Dendritic cell treated with granulocyte-macrophage colony-stimulating factor and Interleukin-4, amounts not matched to agents 40 ng/mL and 50 ng/mL, for 4 days (primary cell): Measurements from ENCODE around the gene LRTM2.

Experiments
- H3K27ac Mint-ChIP-seq: one replicate; pipeline ENCODE4 v1.8.0; 2022; ENCODE audit warnings: mild to moderate bottlenecking, mixed read lengths
- H3K27me3 Mint-ChIP-seq: one replicate; pipeline ENCODE4 v1.8.0; 2022; ENCODE audit warnings: mild to moderate bottlenecking, mixed read lengths
- H3K36me3 Mint-ChIP-seq: one replicate; pipeline ENCODE4 v1.8.0; 2022; ENCODE audit warnings: low read depth, mixed read lengths
- H3K4me1 Mint-ChIP-seq: one replicate; pipeline ENCODE4 v1.8.0; 2022; ENCODE audit warnings: low read depth, mixed read lengths
- H3K4me3 Mint-ChIP-seq: one replicate; pipeline ENCODE4 v1.8.0; 2022; ENCODE audit warnings: mild to moderate bottlenecking, moderate library complexity, mixed read lengths
- H3K9me3 Mint-ChIP-seq: one replicate; pipeline ENCODE4 v1.8.0; 2022; ENCODE audit warnings: mixed read lengths
- intact Hi-C: fragments of 100-400 bp; cut with micrococcal nuclease; formaldehyde crosslinking; loops from one replicate; pipeline ENCODE4 v1.15.0; 2022

Gene LRTM2

DNA sequence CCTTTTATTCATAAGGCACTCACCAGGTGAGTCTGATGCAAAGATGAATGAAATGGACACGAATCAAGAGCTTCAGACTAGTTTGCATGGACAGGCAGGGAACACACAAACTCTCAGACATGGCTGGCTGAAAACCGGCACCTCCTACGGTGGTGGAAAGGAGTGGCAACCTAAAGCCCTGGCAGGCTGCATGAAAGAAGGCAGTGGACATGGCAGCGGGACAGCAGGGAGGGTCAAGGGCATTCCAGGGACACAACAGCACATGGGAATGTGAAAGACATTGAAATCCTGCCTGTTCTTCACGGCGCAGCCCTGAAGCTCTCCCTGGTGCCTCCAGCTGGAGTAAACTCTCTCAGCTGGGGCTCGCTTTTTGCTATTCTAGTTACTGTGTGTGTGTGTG lies 16.6 kb upstream of the LRTM2 start:
- no peaks in the 10 kb centered on the region for H3K36me3 Mint-ChIP-seq
- intact Hi-C loops = no loop called here
- H3K4me3 Mint-ChIP-seq = no peak overlapping the region
- H3K4me1 Mint-ChIP-seq = peaks cover 46% of the 10 kb centered on the region
- H3K27ac Mint-ChIP-seq = no peak overlapping the region
- H3K9me3 Mint-ChIP-seq = no peaks in the 10 kb centered on the region
- H3K27me3 Mint-ChIP-seq = no peaks in the 10 kb centered on the region

DNA sequence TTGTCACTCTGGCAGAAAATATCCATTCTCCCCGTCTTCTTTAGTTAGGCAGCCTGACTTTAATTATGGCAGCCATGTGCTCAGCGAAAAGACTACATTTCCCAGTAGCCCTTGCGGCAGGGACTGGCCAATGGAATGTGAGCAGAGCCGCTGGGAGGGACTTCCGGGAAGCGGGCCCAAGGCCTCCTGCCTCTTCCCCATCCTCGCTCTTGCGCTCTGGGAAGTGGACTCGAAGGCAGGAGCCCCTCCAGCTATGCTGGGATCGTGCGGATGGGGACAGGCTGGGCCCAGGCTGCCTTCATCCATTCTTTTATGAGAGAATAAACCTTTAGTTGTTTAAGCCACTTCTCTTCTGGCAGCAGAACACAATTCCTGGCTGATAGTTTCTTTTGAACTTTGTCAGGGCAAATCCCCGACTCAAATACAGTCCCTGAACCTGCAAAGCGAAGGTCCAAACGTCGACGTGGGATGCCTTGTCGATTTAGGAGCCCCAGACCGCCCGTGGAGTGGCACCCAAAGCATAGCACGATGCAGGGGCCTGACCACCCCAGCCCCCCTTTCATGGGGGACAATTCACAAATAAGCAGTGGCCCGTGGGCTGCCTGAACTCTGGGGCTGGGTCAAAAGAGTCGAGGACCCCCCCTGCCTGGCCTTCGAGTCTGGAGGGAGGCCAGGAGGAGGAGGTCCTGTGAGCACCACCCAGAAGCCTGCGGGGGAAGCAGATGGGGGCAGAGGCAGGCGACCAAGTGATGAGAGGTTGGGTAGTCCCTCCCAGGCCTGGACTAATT lies 15.6 kb upstream of the LRTM2 start:
- H3K27ac Mint-ChIP-seq = peak overlapping the region; percentile 71
- no peak overlapping the region for H3K4me3 Mint-ChIP-seq
- no peaks in the 10 kb centered on the region for H3K36me3 Mint-ChIP-seq
- no peaks in the 10 kb centered on the region for H3K27me3 Mint-ChIP-seq
- peaks cover 54% of the 10 kb centered on the region for H3K4me1 Mint-ChIP-seq
- H3K9me3 Mint-ChIP-seq = no peaks in the 10 kb centered on the region
- intact Hi-C loops = no loop called here

DNA sequence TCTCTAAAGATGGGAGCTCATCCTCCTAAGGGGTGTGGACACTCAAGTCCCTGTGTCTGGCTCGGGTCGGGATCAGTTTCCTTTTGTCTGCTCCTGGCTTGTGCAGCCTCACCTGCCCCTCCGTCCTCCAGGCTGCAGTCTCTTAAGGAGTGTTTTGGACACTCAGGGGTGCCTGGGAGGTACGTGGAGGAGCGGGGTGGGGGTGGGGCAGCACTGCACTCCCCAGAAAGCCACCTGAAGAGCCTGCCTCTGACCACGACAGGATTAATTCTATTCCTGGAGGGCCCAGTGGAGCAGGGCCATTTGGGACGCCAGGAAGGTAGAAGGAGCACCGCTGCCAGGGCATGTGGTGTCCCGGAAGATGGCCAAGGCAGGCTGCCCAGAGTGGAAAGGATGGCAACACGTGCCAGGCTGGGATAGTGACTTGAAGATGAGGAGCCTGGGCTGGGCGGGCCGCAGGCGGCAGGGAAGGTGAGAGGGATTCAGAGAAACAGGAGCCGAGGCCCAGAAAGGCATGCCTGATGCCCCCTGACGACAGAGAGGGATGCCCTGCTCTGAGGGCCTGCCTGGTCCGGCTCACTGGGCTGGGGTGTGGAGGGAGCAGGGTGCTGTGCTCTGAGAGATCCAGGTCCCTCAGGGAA lies 14.8 kb upstream of the LRTM2 start:
- no peaks in the 10 kb centered on the region for H3K27me3 Mint-ChIP-seq
- H3K9me3 Mint-ChIP-seq = no peaks in the 10 kb centered on the region
- intact Hi-C loops = no loop called here
- H3K36me3 Mint-ChIP-seq = no peaks in the 10 kb centered on the region
- H3K27ac Mint-ChIP-seq = peak overlapping the region; percentile 71
- H3K4me1 Mint-ChIP-seq = peaks cover 58% of the 10 kb centered on the region
- H3K4me3 Mint-ChIP-seq = no peak overlapping the region

DNA sequence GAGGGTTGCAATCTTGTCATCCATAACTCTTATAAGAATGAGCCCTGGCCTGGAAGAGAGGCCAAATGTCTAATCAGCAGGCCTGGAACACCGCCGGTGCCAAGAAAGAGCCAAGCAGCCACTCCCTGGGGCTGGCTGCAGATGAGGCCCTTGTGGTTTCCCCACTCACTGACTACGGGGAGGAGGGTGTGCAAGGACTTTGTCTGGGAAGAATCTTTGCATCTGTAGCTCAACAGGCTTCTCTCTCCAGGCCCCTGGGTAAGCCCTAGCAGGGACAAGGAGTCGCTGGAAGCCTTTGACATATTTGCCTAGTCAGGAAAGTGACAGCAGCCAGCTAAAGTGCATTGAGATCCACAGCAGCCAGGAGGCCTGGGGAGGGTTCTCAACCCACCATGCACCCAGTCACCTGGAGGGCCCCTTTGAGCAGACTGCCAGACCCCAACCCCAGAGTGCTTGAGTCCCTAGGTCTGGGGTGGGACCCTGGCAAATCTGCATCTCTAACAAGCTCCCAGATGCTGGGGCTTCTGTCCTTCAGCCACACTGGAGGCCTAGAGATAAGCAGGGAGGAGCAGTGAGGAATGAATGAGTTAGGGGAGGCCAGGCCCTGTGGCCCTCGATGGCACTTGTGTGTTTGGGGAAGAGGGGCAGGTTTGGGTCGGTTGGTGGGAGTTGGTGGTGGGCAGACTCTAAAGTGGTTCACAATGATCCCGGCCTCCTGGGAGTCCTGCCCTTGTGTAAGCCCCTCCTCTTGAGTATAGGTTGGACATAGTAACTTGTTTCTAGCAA lies 13.9 kb upstream of the LRTM2 start:
- peak overlapping the region; percentile 71 for H3K27ac Mint-ChIP-seq
- H3K36me3 Mint-ChIP-seq = no peaks in the 10 kb centered on the region
- intact Hi-C loops = no loop called here
- H3K4me1 Mint-ChIP-seq = peaks cover 58% of the 10 kb centered on the region
- no peak overlapping the region for H3K4me3 Mint-ChIP-seq
- H3K9me3 Mint-ChIP-seq = no peaks in the 10 kb centered on the region
- H3K27me3 Mint-ChIP-seq = no peaks in the 10 kb centered on the region

DNA sequence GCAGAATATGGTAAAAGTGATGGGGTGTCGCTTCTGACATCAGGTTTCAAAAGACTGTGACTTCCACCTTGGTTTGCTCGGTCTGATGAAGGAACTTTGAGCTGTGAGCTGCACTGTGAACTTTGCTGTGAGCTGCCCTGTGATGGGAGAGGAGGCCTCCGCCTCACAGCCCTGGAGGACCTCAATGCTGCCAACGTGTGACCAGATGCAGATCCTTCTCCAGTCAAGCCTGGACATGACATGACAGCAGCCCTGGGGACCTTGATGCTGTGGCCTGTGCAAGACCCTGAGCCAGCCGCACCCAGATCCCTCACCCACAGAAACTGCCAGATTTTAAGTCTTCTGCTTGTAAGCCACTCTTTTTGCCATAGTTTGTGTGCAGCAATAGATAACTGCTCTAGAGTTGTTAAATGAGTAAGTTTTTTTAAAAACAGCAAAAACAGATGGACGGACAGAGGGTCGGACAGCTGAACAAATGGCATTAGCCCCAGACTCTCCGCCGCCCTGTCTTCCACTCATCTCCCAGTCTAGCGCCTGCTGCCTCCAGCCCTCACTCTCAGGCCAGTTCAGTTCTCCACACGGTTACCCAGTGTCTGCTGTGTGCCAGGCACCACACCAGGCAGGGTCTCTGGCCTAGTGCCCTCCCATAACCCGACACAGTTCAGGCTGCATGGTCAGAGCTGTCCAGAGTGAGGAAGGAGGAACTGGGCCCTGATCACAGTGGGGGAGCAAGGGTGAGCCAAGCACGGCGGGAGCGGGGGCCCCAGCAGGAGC lies 13.1 kb upstream of the LRTM2 start:
- Mint-ChIP-seq H3K27me3 (no peaks in the 10 kb centered on the region), H3K4me3 (no peak overlapping the region), H3K36me3 (no peaks in the 10 kb centered on the region), H3K27ac (peak overlapping the region; percentile 18), H3K4me1 (peaks cover 58% of the 10 kb centered on the region), H3K9me3 (no peaks in the 10 kb centered on the region)
- intact Hi-C loops = no loop called here

DNA sequence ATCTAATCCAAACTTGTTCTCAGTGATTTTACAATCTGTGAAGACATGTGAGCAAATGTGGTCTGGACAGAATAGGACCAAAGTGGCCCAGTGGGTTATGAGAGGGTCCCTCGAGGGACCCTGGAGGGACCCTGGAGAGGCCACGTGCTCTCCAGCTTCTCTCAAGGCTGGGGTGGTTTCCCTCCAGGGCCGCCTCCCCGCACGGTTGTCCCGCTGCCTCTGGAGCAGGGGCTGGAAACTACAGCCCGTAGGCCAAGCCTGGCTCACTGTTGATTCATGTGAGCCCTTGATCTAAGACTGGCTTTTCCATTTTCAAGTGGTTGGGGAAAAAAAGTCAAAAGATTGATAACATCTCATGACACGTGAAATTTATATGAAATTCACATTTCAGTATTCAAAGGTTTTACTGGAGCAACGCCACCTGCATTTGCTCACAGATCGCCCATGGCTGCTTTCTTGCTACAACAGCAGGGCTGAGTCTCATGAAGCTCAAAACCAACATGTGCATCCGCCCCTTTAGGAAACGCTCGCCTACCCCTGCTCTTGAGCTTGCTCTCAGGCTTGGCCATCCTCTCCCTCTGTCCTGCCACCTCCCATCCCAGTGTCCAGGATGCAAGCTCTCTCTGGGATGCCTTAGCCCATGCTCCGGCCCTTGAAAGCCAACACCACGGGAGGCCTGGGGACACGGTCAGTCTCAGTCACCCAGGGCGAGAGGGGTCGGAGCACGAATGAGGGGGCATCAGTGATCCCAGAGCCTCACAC lies 12.1 kb upstream of the LRTM2 start:
- Mint-ChIP-seq H3K4me3 (no peak overlapping the region), H3K9me3 (no peaks in the 10 kb centered on the region), H3K27ac (peak overlapping the region; percentile 95), H3K36me3 (no peaks in the 10 kb centered on the region), H3K4me1 (peaks cover 65% of the 10 kb centered on the region), H3K27me3 (no peaks in the 10 kb centered on the region)
- intact Hi-C loops = no loop called here

DNA sequence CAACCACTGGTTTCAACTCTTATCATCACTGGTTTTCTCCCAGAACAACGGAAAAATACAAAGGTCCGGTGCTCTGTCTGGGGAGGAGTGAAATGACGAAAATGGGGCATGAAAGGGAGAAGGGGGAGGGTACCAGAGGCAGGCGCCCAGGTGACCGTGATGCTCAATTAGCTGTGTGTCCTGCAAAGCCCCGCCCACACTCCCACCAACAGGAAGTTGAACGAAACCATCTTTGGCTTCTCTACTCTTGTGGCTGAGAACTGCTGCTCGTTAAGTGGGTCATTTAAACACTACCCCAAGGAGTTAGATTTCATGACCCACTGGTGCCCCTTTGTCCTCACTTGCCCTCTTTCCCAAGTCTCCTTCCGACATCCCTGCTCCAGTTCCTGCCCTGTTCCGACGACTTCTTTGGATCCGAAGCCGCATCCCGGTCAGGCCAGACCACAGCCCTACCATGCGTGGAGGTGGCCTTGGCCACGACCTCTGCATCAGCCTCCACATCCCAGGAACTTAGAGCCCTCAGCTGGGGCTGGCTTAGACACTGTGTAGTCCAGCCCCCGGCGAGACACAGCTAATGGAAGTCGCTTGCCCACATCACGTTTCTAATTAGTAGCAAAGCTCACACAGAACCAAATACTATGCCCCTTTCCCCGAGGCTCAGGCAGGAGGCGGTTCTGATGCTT lies 11.4 kb upstream of the LRTM2 start:
- peaks cover 72% of the 10 kb centered on the region for H3K4me1 Mint-ChIP-seq
- H3K27me3 Mint-ChIP-seq = no peaks in the 10 kb centered on the region
- no peaks in the 10 kb centered on the region for H3K36me3 Mint-ChIP-seq
- no peak overlapping the region for H3K4me3 Mint-ChIP-seq
- intact Hi-C loops = no loop called here
- peak overlapping the region; percentile 95 for H3K27ac Mint-ChIP-seq
- no peaks in the 10 kb centered on the region for H3K9me3 Mint-ChIP-seq

DNA sequence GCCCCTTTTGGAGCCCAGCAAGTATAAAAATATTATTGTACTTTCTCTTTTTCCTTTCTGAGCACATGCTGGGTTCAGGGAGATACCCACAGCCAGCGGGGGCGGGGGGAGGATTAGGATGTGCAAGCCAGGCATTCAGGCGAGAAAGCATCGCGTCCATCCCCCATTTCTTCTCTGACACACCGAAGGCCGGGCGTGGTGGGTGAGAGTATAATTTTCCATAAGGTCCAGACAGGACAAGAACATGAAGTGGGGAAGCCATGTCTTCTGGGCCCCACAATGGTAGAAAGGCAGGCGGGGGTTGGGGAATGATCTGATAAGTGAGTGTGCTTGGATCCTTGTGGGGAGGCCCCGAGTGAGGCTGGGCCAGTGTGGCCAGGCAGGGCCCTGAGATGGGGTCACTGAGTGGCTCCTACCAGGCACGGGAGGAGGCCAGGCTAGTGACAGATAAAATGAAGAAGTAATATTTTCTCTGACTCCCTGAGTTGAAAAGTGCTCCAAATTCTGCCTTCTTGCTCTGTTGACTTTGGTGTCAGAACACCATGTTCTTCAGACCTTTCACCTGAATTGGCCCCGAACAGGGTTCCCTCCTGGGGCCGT lies 10.7 kb upstream of the LRTM2 start:
- Mint-ChIP-seq H3K27me3 (no peaks in the 10 kb centered on the region), H3K27ac (peak overlapping the region; percentile 95), H3K9me3 (no peaks in the 10 kb centered on the region), H3K4me1 (peaks cover 79% of the 10 kb centered on the region), H3K36me3 (no peaks in the 10 kb centered on the region), H3K4me3 (no peak overlapping the region)
- intact Hi-C loops = loop anchor here (5.0 kb wide), 1 partner anchor 108 kb away; the partner anchor contains the start of gene CACNA2D4

DNA sequence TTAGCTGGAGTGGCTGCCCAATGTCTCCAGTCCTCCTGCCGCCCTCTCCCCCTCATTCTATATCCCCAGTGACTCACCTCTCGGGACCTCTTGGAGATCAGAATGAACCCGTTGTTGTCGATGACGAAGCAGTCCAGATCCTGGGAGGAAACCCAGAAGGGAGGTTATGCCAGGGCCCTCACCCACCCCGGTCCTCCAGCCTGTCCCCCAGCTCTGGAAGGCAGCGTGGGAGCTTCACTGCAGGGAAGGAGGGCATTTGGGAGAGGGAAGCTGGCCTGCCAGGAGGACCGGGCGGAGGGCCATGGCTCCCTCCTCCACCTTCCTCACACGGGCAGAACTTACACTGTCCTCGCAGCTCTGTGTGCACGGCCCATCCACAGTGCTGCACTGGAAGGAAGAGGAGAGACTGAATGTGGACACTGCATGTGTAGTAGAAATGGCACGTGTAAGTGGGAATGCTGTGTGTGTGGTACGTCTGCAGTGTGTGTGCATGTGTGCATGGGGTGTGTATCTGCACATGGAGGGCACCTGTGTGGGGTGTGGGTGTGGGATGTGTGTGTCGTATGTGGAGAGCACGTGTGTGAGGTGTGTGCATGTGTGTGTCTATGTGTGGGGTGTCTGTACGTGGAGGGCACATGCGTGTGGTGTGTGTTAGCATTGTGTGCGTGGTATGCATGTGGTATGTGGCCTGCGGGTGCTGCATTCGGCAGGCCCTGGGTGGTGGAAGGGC lies 10.0 kb upstream of the LRTM2 start:
- Mint-ChIP-seq H3K36me3 (no peaks in the 10 kb centered on the region), H3K27me3 (no peaks in the 10 kb centered on the region), H3K27ac (peak overlapping the region; percentile 95), H3K4me1 (peaks cover 86% of the 10 kb centered on the region), H3K9me3 (no peaks in the 10 kb centered on the region), H3K4me3 (peak overlapping the region; percentile 13)
- intact Hi-C loops = loop anchor here (5.0 kb wide), 1 partner anchor 107 kb away; the partner anchor contains the start of gene CACNA2D4

DNA sequence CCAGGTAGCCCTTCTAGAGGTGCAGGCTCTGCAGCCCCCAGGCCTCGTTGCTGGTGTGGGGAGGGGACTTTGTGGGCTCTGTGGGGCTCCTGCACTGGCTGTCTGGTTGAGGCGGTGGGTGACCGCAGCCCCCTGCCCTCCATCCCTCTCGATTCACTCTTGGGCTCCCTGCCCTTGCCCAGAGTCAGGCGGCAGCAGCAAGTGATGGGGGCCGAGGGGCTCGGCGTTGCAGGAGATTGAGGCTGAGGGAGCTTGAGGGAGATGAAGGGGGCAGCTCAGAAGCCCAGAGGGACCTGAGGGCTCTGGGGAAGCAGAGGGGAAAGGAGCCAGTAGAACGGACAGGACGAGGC lies 9.5 kb upstream of the LRTM2 start:
- H3K4me3 Mint-ChIP-seq = peak overlapping the region; percentile 67
- no peaks in the 10 kb centered on the region for H3K36me3 Mint-ChIP-seq
- H3K4me1 Mint-ChIP-seq = peaks cover 86% of the 10 kb centered on the region
- intact Hi-C loops = loop anchor here (5.0 kb wide), 1 partner anchor 106 kb away; the partner anchor contains the start of gene CACNA2D4
- no peaks in the 10 kb centered on the region for H3K9me3 Mint-ChIP-seq
- peak overlapping the region; percentile 95 for H3K27ac Mint-ChIP-seq
- H3K27me3 Mint-ChIP-seq = no peaks in the 10 kb centered on the region

DNA sequence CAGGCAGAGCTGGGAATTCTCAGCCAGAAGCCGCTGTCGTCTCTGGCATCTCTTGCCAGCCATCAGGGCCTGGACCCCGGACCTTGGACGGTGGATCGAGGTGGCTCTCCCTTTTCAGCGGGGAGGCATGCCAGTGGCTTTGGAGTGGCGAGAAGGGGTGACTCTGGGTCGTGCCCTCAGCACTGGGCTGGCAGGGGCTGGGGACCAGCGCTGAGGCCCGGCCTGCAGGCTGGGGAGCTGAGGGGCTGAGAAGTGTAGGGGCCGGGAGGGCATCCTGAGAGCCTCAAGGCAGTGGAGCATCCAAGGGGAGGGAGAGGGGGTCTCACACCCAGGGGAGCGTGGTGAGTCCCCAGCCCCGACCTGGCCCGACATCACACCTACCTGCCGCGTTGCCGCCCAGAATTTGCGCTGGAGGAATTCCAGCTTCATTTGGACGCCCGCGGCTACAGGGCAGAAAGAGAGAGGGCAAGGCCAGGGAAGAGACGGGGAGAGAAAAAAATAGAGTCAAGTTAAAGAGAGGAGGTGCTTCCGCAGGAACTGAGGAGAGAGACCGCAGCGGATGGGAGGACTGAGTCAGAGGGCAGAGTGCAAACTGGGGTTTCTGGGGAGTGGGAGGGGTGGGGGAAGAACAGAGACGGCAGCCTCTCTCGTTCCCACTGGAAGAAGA lies 9.0 kb upstream of the LRTM2 start:
- intact Hi-C loops = loop anchor here (5.0 kb wide), 1 partner anchor 106 kb away; the partner anchor contains the start of gene CACNA2D4
- Mint-ChIP-seq H3K27ac (peak overlapping the region; percentile 95), H3K9me3 (no peaks in the 10 kb centered on the region), H3K36me3 (no peaks in the 10 kb centered on the region), H3K4me3 (peak overlapping the region; percentile 67), H3K27me3 (peaks cover under 1% of the 10 kb centered on the region), H3K4me1 (peaks cover 88% of the 10 kb centered on the region)
